Endothelial cell of umbilical vein (primary cell): Measurements from ENCODE around the gene ZFP57. TPM values are rescaled to one million over a fixed set of nuclear protein-coding genes. Genes with fewer than 3 reads are reported as not detected.

Experiments used
- BruUV-seq: library from RNA; stranded (reverse); fragments of 400-500 nt; replicated peaks from 2 replicates; lab custom pipeline; 2021; lab: Mats Ljungman, UMichigan
- CTCF ChIA-PET: fragments of 300-600, 350-600 bp; sonication (Branson Sonifier 250); formaldehyde crosslinking; loops from one replicate; lab custom pipeline; 2021; ENCODE audit warnings: antibody characterized with exemption, inconsistent platforms; lab: Charles Lee
- POLR2A ChIA-PET: fragments of 300-600, 350-600 bp; sonication (Branson Sonifier 250); formaldehyde crosslinking; loops from one replicate; lab custom pipeline; 2021; ENCODE audit warnings: antibody characterized with exemption, inconsistent platforms; lab: Charles Lee
- DNase-seq: peaks from one replicate; pipeline ENCODE4 v3.0.0-alpha.2; 2011; ENCODE audit warnings: low read depth, low spot score
- FAIRE-seq: peaks from 2 replicates; lab custom pipeline; 2011; peaks lifted over from hg19 to GRCh38; lab: Jason Lieb, UNC
- H2AFZ ChIP-seq: 2 replicates; pipeline ENCODE4 v1.6.0; 2012; ENCODE audit warnings: low read depth, low read length, control low read depth, inconsistent platforms
- H3K27ac ChIP-seq: 2 replicates; pipeline ENCODE4 v1.5.1; 2011; ENCODE audit warnings: low read depth, mild to moderate bottlenecking, control low read depth, low read length, moderate library complexity; ENCODE audit not compliant: insufficient read depth
- H3K27me3 ChIP-seq, 2 experiments: 2 replicates each; pipeline versions ENCODE4 v1.6.0 to v1.6.1; 2011; ENCODE audit warnings: low read length in 2 of 2, mixed read lengths in 1 of 2; ENCODE audit not compliant: control insufficient read depth in 2 of 2, insufficient read depth in 2 of 2
- H3K36me3 ChIP-seq, 2 experiments: 2 replicates in 1 of 2; 3 replicates in 1 of 2; pipeline ENCODE4 v1.5.1; 2011; ENCODE audit warnings: low read length in 2 of 2, mild to moderate bottlenecking in 1 of 2, moderate library complexity in 1 of 2; ENCODE audit not compliant: control insufficient read depth in 2 of 2, insufficient read depth in 2 of 2; ENCODE audit errors: extremely low read depth in 1 of 2
- H3K4me1 ChIP-seq: 3 replicates; pipeline ENCODE4 v1.5.1; 2011; ENCODE audit warnings: mild to moderate bottlenecking, low read length; ENCODE audit not compliant: control insufficient read depth, insufficient read depth; ENCODE audit errors: extremely low read depth
- H3K4me2 ChIP-seq: 2 replicates; pipeline ENCODE4 v1.6.1; 2011; ENCODE audit warnings: low read length, control low read depth, mixed read lengths; ENCODE audit not compliant: insufficient read depth
- H3K4me3 ChIP-seq, 3 experiments: fragments of 200-600 bp in 1 of 3; sonication (generic), shearing (Covaris generic) in 1 of 3; replicated peaks in 1 of 3; 2 replicates each; pipeline ENCODE4 v1.5.1; 2011 to 2016; ENCODE audit warnings: control low read depth in 3 of 3, low read length in 3 of 3, mild to moderate bottlenecking in 2 of 3, inconsistent platforms in 1 of 3, low read depth in 1 of 3, moderate library complexity in 1 of 3; ENCODE audit not compliant: insufficient read depth in 1 of 3
- H3K79me2 ChIP-seq: 2 replicates; pipeline ENCODE4 v1.6.0; 2012; ENCODE audit warnings: low read length, inconsistent platforms; ENCODE audit not compliant: control insufficient read depth, insufficient read depth
- H3K9ac ChIP-seq: replicated peaks from 2 replicates; pipeline ENCODE3; 2011; ENCODE audit warnings: low read length, control low read depth; ENCODE audit not compliant: insufficient read depth; ENCODE audit errors: extremely low read depth
- H3K9me1 ChIP-seq: replicated peaks from 3 replicates; pipeline ENCODE4 v1.6.0; 2011; ENCODE audit warnings: mild to moderate bottlenecking, low read length; ENCODE audit not compliant: control insufficient read depth, insufficient read depth; ENCODE audit errors: extremely low read depth
- H3K9me3 ChIP-seq: replicated peaks from 2 replicates; pipeline ENCODE4 v1.5.1; 2012; ENCODE audit warnings: low read length, inconsistent platforms; ENCODE audit not compliant: control insufficient read depth, insufficient read depth
- H4K20me1 ChIP-seq: replicated peaks from 2 replicates; pipeline ENCODE3; 2011; ENCODE audit warnings: mild to moderate bottlenecking, low read length; ENCODE audit not compliant: control insufficient read depth, insufficient read depth; ENCODE audit errors: extremely low read depth
- CTCF ChIP-seq, 2 donors: IDR thresholded peaks; 1 replicate in 1 of 2; 2 replicates in 1 of 2; pipeline ENCODE4 v1.5.1; 2011; ENCODE audit warnings: low read length in 2 of 2, mild to moderate bottlenecking in 2 of 2, moderate library complexity in 2 of 2, control low read depth in 1 of 2, inconsistent platforms in 1 of 2, low read depth in 1 of 2; ENCODE audit not compliant: insufficient read depth in 1 of 2; ENCODE audit errors: extremely low read depth in 1 of 2
- EZH2 ChIP-seq: IDR thresholded peaks from 2 replicates; pipeline ENCODE4 v1.6.1; 2012; ENCODE audit warnings: borderline replicate concordance, low read depth, mild to moderate bottlenecking, moderate library complexity, low read length, inconsistent platforms; ENCODE audit not compliant: severe bottlenecking
- FOS ChIP-seq: IDR thresholded peaks from 2 replicates; pipeline ENCODE4 v1.6.1; 2011; ENCODE audit warnings: mild to moderate bottlenecking, low read length, moderate library complexity, borderline replicate concordance; ENCODE audit not compliant: insufficient read depth
- GATA2 ChIP-seq: IDR thresholded peaks from 2 replicates; pipeline ENCODE4 v1.7.0; 2011; ENCODE audit warnings: low read depth, mild to moderate bottlenecking, moderate library complexity, mixed read lengths, low read length; ENCODE audit not compliant: insufficient read length, insufficient read depth
- JUN ChIP-seq: IDR thresholded peaks from 2 replicates; pipeline ENCODE4 v1.6.1; 2011; ENCODE audit warnings: borderline replicate concordance, low read depth; ENCODE audit not compliant: insufficient read length, insufficient read depth
- MAX ChIP-seq: IDR thresholded peaks from 2 replicates; pipeline ENCODE4 v1.6.1; 2011; ENCODE audit not compliant: insufficient read depth, insufficient read length
- MYC ChIP-seq: IDR thresholded peaks from one replicate; pipeline ENCODE4 v1.6.1; 2011; ENCODE audit warnings: mild to moderate bottlenecking, low read depth, low read length
- POLR2A ChIP-seq: IDR thresholded peaks from 2 replicates; pipeline ENCODE4 v1.6.1; 2012; ENCODE audit warnings: low read depth, mild to moderate bottlenecking, control low read depth, low read length
- POLR2AphosphoS5 ChIP-seq: IDR thresholded peaks from 2 replicates; pipeline ENCODE4 v1.6.1; 2012; ENCODE audit warnings: low read depth, mild to moderate bottlenecking, control low read depth, low read length, moderate library complexity; ENCODE audit not compliant: insufficient read depth
- dilution Hi-C: fragments of 300-500 bp; cut with MboI; formaldehyde crosslinking; loops from one replicate; pipeline ENCODE4 v1.15.0; 2019; ENCODE audit warnings: low sequenced_read_pairs; ENCODE audit not compliant: extremely low pct_ligation_motif_present
- intact Hi-C: fragments of 100-400 bp; cut with micrococcal nuclease; formaldehyde crosslinking; loops from one replicate; pipeline ENCODE4 v1.10.0; 2022
- polyA plus RNA-seq, 4 experiments: library from polyadenylated mRNA; depleted of rRNA in 3 of 4; stranded (reverse) in 3 of 4; unstranded in 1 of 4; fragments of >200 nt; gene quantifications; 2 replicates each; pipeline versions ENCODE4 v1.2.1 to v1.2.3, GENCODE V29; 2011 to 2012; ENCODE audit warnings: missing spikeins in 1 of 4
- total RNA-seq: library from RNA; stranded (reverse); gene quantifications from 2 replicates; pipeline ENCODE4 v1.2.3, GENCODE V29; 2021

Gene ZFP57
- total and polyA plus RNA-seq, 2 donors (not counting 3 experiments of a cell fraction or from before 2014, with no cell fraction given): 0.07 TPM; not detected in 1

- FAIRE-seq (no peak), DNase-seq (no peak)
- dilution Hi-C loops (no loop called here), intact Hi-C loops (no loop called here)
- no peak for TF ChIP-seq FOS
- TF ChIP-seq MAX: no peak
- no peak for TF ChIP-seq JUN
- no peak for TF ChIP-seq GATA2
- TF ChIP-seq POLR2AphosphoS5: no peak
- no peak for TF ChIP-seq POLR2A
- TF ChIP-seq MYC: no peak
- no peak for TF ChIP-seq CTCF (IDR thresholded peaks at IDR 0.05; ENCODE audit: extremely low read depth in 1 of 2, insufficient read depth in 1 of 2, low read depth in 1 of 2, low read length in 2 of 2)
- TF ChIP-seq EZH2: no peak
- no peak overlapping the region for H3K4me2 ChIP-seq
- H3K9me3 ChIP-seq: no peaks in the 10 kb centered on the region
- no peak overlapping the region for H3K4me3 ChIP-seq
- no peaks in the 10 kb centered on the region for H3K79me2 ChIP-seq
- ChIA-PET CTCF (interaction anchor here (0.8 to 2.6 kb wide), 6 partner anchors 10 to 76 kb away, joined by 3 to 11 read pairs (median 4); no protein-coding TSS in a partner anchor), POLR2A (no interaction called here)
- no peaks in the 10 kb centered on the region for H3K36me3 ChIP-seq
- H3K9me1 ChIP-seq: no peaks in the 10 kb centered on the region
- BruUV-seq: no TSS peak
- H3K9ac ChIP-seq: no peak overlapping the region
- H3K27me3 ChIP-seq: peaks cover 13 to 21% of the 10 kb centered on the region in 2 experiments
- no peak overlapping the region for H2AFZ ChIP-seq
- H3K27ac ChIP-seq: no peak overlapping the region
- no peaks in the 10 kb centered on the region for H3K4me1 ChIP-seq
- H4K20me1 ChIP-seq: no peaks in the 10 kb centered on the region
These were observed 45.7 kb upstream of the ZFP57 start for GRCh38 chr6:29726571-29727194.
